GM23338 (cell line): ENCODE measurements around the gene LSM3. TPM values are rescaled to one million over a fixed set of nuclear protein-coding genes. Genes with fewer than 3 reads are reported as not detected.

Experiments used
- CREB1 ChIP-seq: fragments of 250-450 bp; sonication (Bioruptor Pico); IDR thresholded peaks from 2 replicates; pipeline ENCODE4 v1.5.0; 2020; ENCODE audit warnings: low read depth, mild to moderate bottlenecking, moderate library complexity
- EZH2 ChIP-seq: fragments of 200-600 bp; sonication (generic); IDR thresholded peaks from one replicate; pipeline ENCODE4 v1.8.0; 2017; ENCODE audit warnings: antibody characterized with exemption, mild to moderate bottlenecking, low read depth; ENCODE audit not compliant: unreplicated experiment
- EZH2phosphoT487 ChIP-seq: fragments of 200-600 bp; sonication (generic); IDR thresholded peaks from one replicate; pipeline ENCODE4 v1.8.1; 2018; ENCODE audit warnings: antibody characterized with exemption; ENCODE audit not compliant: unreplicated experiment
- JUNB ChIP-seq: IDR thresholded peaks from one replicate; pipeline ENCODE4 v1.6.1; 2016; ENCODE audit warnings: antibody characterized with exemption; ENCODE audit not compliant: unreplicated experiment
- NANOG ChIP-seq: IDR thresholded peaks from 2 replicates; pipeline ENCODE4 v1.6.1; 2016; ENCODE audit warnings: antibody characterized with exemption, borderline replicate concordance
- POLR2AphosphoS5 ChIP-seq: IDR thresholded peaks from 2 replicates; pipeline ENCODE4 v1.6.1; 2016; ENCODE audit warnings: antibody characterized with exemption, low read depth
- STAT1 ChIP-seq: IDR thresholded peaks from one replicate; pipeline ENCODE4 v1.6.1; 2016; ENCODE audit warnings: antibody characterized with exemption; ENCODE audit not compliant: unreplicated experiment
- ZNF114 ChIP-seq: fragments of 250-450 bp; sonication (Bioruptor Pico); IDR thresholded peaks from 2 replicates; pipeline ENCODE4 v1.5.0; 2020; ENCODE audit warnings: mild to moderate bottlenecking, moderate library complexity
- ZNF331 ChIP-seq: fragments of 250-450 bp; sonication (Bioruptor Pico); IDR thresholded peaks from 2 replicates; pipeline ENCODE4 v1.5.0; 2020; ENCODE audit warnings: low read depth, mild to moderate bottlenecking, moderate library complexity
- polyA plus RNA-seq: library from polyadenylated mRNA; unstranded; fragments of >200 nt; fragmentation: Nextera tagmentation; extraction: Ambion mirVana; gene quantifications from 2 replicates; pipeline ENCODE4 v1.2.1, GENCODE V29; 2016
- total RNA-seq: library from RNA; depleted of rRNA; stranded (reverse); fragments of >200 nt; shearing (Covaris generic); gene quantifications from 2 replicates; pipeline ENCODE4 v1.2.3, GENCODE V29; 2014
- TF ChIP-seq, protein P1 (sequence below): fragments of 250-450 bp; sonication (Bioruptor Pico); IDR thresholded peaks from 2 replicates; pipeline ENCODE4 v1.5.0; 2020; ENCODE audit warnings: mild to moderate bottlenecking, moderate library complexity
- TF ChIP-seq, protein P2 (sequence below), 2 experiments: fragments of 200-600 bp in 1 of 2; sonication (generic) in 1 of 2; conservative IDR thresholded peaks; 2 replicates each; pipeline versions ENCODE4 v1.5.1 to v1.6.1; 2016 to 2017; ENCODE audit warnings: antibody characterized with exemption in 2 of 2, low read depth in 2 of 2, mild to moderate bottlenecking in 2 of 2, moderate library complexity in 1 of 2
- TF ChIP-seq, protein P3 (sequence below): IDR thresholded peaks from one replicate; pipeline ENCODE4 v1.6.1; 2018; ENCODE audit warnings: antibody characterized with exemption; ENCODE audit not compliant: unreplicated experiment

LSM3 gene
- total and polyA plus RNA-seq, 2 experiments from 2014 or later: 20.1 to 71.5 TPM

- TF ChIP-seq, protein P1, sequence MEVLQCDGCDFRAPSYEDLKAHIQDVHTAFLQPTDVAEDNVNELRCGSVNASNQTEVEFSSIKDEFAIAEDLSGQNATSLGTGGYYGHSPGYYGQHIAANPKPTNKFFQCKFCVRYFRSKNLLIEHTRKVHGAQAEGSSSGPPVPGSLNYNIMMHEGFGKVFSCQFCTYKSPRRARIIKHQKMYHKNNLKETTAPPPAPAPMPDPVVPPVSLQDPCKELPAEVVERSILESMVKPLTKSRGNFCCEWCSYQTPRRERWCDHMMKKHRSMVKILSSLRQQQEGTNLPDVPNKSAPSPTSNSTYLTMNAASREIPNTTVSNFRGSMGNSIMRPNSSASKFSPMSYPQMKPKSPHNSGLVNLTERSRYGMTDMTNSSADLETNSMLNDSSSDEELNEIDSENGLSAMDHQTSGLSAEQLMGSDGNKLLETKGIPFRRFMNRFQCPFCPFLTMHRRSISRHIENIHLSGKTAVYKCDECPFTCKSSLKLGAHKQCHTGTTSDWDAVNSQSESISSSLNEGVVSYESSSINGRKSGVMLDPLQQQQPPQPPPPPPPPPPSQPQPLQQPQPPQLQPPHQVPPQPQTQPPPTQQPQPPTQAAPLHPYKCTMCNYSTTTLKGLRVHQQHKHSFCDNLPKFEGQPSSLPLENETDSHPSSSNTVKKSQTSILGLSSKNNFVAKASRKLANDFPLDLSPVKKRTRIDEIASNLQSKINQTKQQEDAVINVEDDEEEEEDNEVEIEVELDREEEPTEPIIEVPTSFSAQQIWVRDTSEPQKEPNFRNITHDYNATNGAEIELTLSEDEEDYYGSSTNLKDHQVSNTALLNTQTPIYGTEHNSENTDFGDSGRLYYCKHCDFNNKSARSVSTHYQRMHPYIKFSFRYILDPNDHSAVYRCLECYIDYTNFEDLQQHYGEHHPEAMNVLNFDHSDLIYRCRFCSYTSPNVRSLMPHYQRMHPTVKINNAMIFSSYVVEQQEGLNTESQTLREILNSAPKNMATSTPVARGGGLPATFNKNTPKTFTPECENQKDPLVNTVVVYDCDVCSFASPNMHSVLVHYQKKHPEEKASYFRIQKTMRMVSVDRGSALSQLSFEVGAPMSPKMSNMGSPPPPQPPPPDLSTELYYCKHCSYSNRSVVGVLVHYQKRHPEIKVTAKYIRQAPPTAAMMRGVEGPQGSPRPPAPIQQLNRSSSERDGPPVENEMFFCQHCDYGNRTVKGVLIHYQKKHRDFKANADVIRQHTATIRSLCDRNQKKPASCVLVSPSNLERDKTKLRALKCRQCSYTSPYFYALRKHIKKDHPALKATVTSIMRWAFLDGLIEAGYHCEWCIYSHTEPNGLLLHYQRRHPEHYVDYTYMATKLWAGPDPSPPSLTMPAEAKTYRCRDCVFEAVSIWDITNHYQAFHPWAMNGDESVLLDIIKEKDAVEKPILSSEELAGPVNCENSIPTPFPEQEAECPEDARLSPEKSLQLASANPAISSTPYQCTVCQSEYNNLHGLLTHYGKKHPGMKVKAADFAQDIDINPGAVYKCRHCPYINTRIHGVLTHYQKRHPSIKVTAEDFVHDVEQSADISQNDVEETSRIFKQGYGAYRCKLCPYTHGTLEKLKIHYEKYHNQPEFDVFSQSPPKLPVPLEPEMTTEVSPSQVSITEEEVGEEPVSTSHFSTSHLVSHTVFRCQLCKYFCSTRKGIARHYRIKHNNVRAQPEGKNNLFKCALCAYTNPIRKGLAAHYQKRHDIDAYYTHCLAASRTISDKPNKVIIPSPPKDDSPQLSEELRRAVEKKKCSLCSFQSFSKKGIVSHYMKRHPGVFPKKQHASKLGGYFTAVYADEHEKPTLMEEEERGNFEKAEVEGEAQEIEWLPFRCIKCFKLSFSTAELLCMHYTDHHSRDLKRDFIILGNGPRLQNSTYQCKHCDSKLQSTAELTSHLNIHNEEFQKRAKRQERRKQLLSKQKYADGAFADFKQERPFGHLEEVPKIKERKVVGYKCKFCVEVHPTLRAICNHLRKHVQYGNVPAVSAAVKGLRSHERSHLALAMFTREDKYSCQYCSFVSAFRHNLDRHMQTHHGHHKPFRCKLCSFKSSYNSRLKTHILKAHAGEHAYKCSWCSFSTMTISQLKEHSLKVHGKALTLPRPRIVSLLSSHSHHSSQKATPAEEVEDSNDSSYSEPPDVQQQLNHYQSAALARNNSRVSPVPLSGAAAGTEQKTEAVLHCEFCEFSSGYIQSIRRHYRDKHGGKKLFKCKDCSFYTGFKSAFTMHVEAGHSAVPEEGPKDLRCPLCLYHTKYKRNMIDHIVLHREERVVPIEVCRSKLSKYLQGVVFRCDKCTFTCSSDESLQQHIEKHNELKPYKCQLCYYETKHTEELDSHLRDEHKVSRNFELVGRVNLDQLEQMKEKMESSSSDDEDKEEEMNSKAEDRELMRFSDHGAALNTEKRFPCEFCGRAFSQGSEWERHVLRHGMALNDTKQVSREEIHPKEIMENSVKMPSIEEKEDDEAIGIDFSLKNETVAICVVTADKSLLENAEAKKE (CRISPR knock-in tag): no peak
- TF ChIP-seq, protein P2, sequence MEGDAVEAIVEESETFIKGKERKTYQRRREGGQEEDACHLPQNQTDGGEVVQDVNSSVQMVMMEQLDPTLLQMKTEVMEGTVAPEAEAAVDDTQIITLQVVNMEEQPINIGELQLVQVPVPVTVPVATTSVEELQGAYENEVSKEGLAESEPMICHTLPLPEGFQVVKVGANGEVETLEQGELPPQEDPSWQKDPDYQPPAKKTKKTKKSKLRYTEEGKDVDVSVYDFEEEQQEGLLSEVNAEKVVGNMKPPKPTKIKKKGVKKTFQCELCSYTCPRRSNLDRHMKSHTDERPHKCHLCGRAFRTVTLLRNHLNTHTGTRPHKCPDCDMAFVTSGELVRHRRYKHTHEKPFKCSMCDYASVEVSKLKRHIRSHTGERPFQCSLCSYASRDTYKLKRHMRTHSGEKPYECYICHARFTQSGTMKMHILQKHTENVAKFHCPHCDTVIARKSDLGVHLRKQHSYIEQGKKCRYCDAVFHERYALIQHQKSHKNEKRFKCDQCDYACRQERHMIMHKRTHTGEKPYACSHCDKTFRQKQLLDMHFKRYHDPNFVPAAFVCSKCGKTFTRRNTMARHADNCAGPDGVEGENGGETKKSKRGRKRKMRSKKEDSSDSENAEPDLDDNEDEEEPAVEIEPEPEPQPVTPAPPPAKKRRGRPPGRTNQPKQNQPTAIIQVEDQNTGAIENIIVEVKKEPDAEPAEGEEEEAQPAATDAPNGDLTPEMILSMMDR (conservative IDR thresholded peaks at IDR 0.05; ENCODE audit: low read depth in 2 of 2): no peak
- TF ChIP-seq ZNF114: no peak
- no peak for TF ChIP-seq POLR2AphosphoS5
- no peak for TF ChIP-seq STAT1
- TF ChIP-seq, protein P3, sequence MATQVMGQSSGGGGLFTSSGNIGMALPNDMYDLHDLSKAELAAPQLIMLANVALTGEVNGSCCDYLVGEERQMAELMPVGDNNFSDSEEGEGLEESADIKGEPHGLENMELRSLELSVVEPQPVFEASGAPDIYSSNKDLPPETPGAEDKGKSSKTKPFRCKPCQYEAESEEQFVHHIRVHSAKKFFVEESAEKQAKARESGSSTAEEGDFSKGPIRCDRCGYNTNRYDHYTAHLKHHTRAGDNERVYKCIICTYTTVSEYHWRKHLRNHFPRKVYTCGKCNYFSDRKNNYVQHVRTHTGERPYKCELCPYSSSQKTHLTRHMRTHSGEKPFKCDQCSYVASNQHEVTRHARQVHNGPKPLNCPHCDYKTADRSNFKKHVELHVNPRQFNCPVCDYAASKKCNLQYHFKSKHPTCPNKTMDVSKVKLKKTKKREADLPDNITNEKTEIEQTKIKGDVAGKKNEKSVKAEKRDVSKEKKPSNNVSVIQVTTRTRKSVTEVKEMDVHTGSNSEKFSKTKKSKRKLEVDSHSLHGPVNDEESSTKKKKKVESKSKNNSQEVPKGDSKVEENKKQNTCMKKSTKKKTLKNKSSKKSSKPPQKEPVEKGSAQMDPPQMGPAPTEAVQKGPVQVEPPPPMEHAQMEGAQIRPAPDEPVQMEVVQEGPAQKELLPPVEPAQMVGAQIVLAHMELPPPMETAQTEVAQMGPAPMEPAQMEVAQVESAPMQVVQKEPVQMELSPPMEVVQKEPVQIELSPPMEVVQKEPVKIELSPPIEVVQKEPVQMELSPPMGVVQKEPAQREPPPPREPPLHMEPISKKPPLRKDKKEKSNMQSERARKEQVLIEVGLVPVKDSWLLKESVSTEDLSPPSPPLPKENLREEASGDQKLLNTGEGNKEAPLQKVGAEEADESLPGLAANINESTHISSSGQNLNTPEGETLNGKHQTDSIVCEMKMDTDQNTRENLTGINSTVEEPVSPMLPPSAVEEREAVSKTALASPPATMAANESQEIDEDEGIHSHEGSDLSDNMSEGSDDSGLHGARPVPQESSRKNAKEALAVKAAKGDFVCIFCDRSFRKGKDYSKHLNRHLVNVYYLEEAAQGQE: no peak
- TF ChIP-seq EZH2phosphoT487: no peak
- TF ChIP-seq ZNF331 (CRISPR knock-in tag): no peak
- TF ChIP-seq JUNB: no peak
- TF ChIP-seq EZH2: no peak
- TF ChIP-seq NANOG: no peak
- TF ChIP-seq CREB1 (CRISPR knock-in tag): no peak
These were observed 24.3 kb upstream of the LSM3 start (continued) for GRCh38 chr3:14154276-14154675.
